ENCODE measurements around the gene ATOH8.
"Not testable (repeated sequence)": the region's sequence is repeated elsewhere in the genome, so short reads cannot be mapped to it uniquely, and the experiment has no call there.

The ATOH8 gene

GRCh38 chr2:85753525-85754312, at the start of gene ATOH8:
Gene ATOH8, plus strand, starts transcription at chr2:85753991. Its CDS starts 199 bp downstream, at chr2:85754190.
- peak; percentile 83 for DNase-seq (ENCODE audit: low read depth)

GRCh38 chr2:85704038-85704437, 49.8 kb upstream of the ATOH8 start:
- no peak for DNase-seq (ENCODE audit: low read depth)

GRCh38 chr2:85704800-85705679, 48.8 kb upstream of the ATOH8 start:
- DNase-seq (ENCODE audit: low read depth), result peak; percentile 46

GRCh38 chr2:85705680-85706039, 48.1 kb upstream of the ATOH8 start:
- peak; percentile 99 for DNase-seq (ENCODE audit: low read depth)

GRCh38 chr2:85706063-85706462, 47.7 kb upstream of the ATOH8 start:
- no peak for DNase-seq (ENCODE audit: low read depth)

GRCh38 chr2:85706599-85707296, 47.0 kb upstream of the ATOH8 start:
- no peak for DNase-seq (ENCODE audit: low read depth)

- peak; percentile 94 for DNase-seq (ENCODE audit: low read depth)
These were observed 46.5 kb upstream of the ATOH8 start for GRCh38 chr2:85707304-85707703.

- DNase-seq (ENCODE audit: low read depth), result no peak
These were observed 45.1 kb upstream of the ATOH8 start for GRCh38 chr2:85708641-85709040.

- peak; percentile 67 for DNase-seq (ENCODE audit: low read depth)
These were observed 44.4 kb upstream of the ATOH8 start for GRCh38 chr2:85709401-85709811.

GRCh38 chr2:85710687-85711577, 42.9 kb upstream of the ATOH8 start:
- DNase-seq (ENCODE audit: low read depth), result peak; percentile 41

- no peak for DNase-seq (ENCODE audit: low read depth)
These were observed 42.2 kb upstream of the ATOH8 start for GRCh38 chr2:85711578-85712060.

GRCh38 chr2:85712336-85712735, 41.5 kb upstream of the ATOH8 start:
- no peak for DNase-seq (ENCODE audit: low read depth)

GRCh38 chr2:85712849-85713612, 40.8 kb upstream of the ATOH8 start:
- peak; percentile 70 for DNase-seq (ENCODE audit: low read depth)

GRCh38 chr2:85713836-85714235, 40.0 kb upstream of the ATOH8 start:
- DNase-seq (ENCODE audit: low read depth), result no peak

GRCh38 chr2:85714421-85714820, 39.4 kb upstream of the ATOH8 start:
- not testable (repeated sequence) for DNase-seq (ENCODE audit: low read depth)

- no peak for DNase-seq (ENCODE audit: low read depth)
These were observed 39.0 kb upstream of the ATOH8 start for GRCh38 chr2:85714841-85715240.

GRCh38 chr2:85716346-85716914, 37.4 kb upstream of the ATOH8 start:
- DNase-seq (ENCODE audit: low read depth), result no peak

GRCh38 chr2:85717308-85718008, 36.3 kb upstream of the ATOH8 start:
- peak; percentile 30 for DNase-seq (ENCODE audit: low read depth)

GRCh38 chr2:85718009-85718391, 35.8 kb upstream of the ATOH8 start:
- DNase-seq (ENCODE audit: low read depth), result no peak
